HG03378 (cell line): ENCODE measurements around the gene CLDN14.

Experiments used
- ATAC-seq: cut with Tn5 transposase; IDR thresholded peaks from one replicate; pipeline ENCODE4 v1.9.1; 2021; ENCODE audit warnings: mild to moderate bottlenecking, moderate library complexity; ENCODE audit not compliant: unreplicated experiment

The CLDN14 gene

GRCh38 chr21:36479415-36480402 is at the start of gene CLDN14:
Gene CLDN14, minus strand, starts transcription at chr21:36480122. Its CDS starts 18,427 bp downstream, at chr21:36461695.
- no peak for ATAC-seq

GRCh38 chr21:36528716-36529115 is 48.8 kb upstream of the CLDN14 start:
- no peak for ATAC-seq

GRCh38 chr21:36527317-36527716 is 47.4 kb upstream of the CLDN14 start:
- no peak for ATAC-seq

- no peak for ATAC-seq
These were observed 46.2 kb upstream of the CLDN14 start for GRCh38 chr21:36526104-36526503.

- ATAC-seq = no peak
These were observed 44.6 kb upstream of the CLDN14 start for GRCh38 chr21:36524477-36524876.

- no peak for ATAC-seq
These were observed 42.4 kb upstream of the CLDN14 start for GRCh38 chr21:36522219-36522808.

GRCh38 chr21:36518883-36519492 is 39.1 kb upstream of the CLDN14 start:
- no peak for ATAC-seq

- no peak for ATAC-seq
These were observed 37.6 kb upstream of the CLDN14 start for GRCh38 chr21:36517366-36518075.

- ATAC-seq = no peak
These were observed 36.4 kb upstream of the CLDN14 start for GRCh38 chr21:36516281-36516680.

- peak; percentile 51 for ATAC-seq
These were observed 33.5 kb upstream of the CLDN14 start for GRCh38 chr21:36513430-36513829.

- ATAC-seq = no peak
These were observed 33.0 kb upstream of the CLDN14 start for GRCh38 chr21:36512971-36513370.

GRCh38 chr21:36511484-36512220 is 31.7 kb upstream of the CLDN14 start:
- ATAC-seq = no peak

GRCh38 chr21:36510911-36511310 is 31.0 kb upstream of the CLDN14 start:
- no peak for ATAC-seq

- ATAC-seq = no peak
These were observed 30.2 kb upstream of the CLDN14 start for GRCh38 chr21:36509973-36510664.

GRCh38 chr21:36508948-36509347 is 29.0 kb upstream of the CLDN14 start:
- no peak for ATAC-seq

GRCh38 chr21:36507397-36508018 is 27.6 kb upstream of the CLDN14 start:
- no peak for ATAC-seq

- no peak for ATAC-seq
These were observed 26.6 kb upstream of the CLDN14 start for GRCh38 chr21:36506482-36506881.

- no peak for ATAC-seq
These were observed 24.4 kb upstream of the CLDN14 start for GRCh38 chr21:36504067-36505058.
